ENCODE data around the gene TC2N. TPM values are rescaled to one million over a fixed set of nuclear protein-coding genes. Genes with fewer than 3 reads are reported as not detected.

Gene TC2N
- total and polyA plus RNA-seq, 9 of the 15 experiments (the other 6 are each of a cell fraction or from before 2014, with no cell fraction given) = 2.0 to 12.5 (median 7.3) TPM

- no peak for TF ChIP-seq ZNF740 (CRISPR knock-in tag; IDR thresholded peaks at IDR 0.05)
- TF ChIP-seq ZNF740 (tag; IDR thresholded peaks at IDR 0.05) = no peak
- no peak for TF ChIP-seq GATAD2A (IDR thresholded peaks at IDR 0.05)
- TF ChIP-seq NCOA2 (IDR thresholded peaks at IDR 0.05; ENCODE audit: partially characterized antibody in 2 of 2) = no peak
- TF ChIP-seq RREB1 (CRISPR knock-in tag; IDR thresholded peaks at IDR 0.05) = no peak
- no peak for TF ChIP-seq EHMT2 (IDR thresholded peaks at IDR 0.05)
- peak; percentile 42; the same call in 1 of the 2 replicates for TF ChIP-seq ESRRA (IDR thresholded peaks at IDR 0.05; ENCODE audit: borderline replicate concordance, low read depth)
- TF ChIP-seq ZNF277 (CRISPR knock-in tag; IDR thresholded peaks at IDR 0.05; ENCODE audit: borderline replicate concordance) = no peak
- no peak for TF ChIP-seq PBX2 (CRISPR knock-in tag; IDR thresholded peaks at IDR 0.05; ENCODE audit: low read depth)
- TF ChIP-seq PBX2 (tag; conservative IDR thresholded peaks at IDR 0.05; ENCODE audit: low read depth) = peak; percentile 35; the same call in 1 of the 2 replicates
- no peak for TF ChIP-seq STAT5B (CRISPR knock-in tag; IDR thresholded peaks at IDR 0.05)
- TF ChIP-seq NFATC3 (IDR thresholded peaks at IDR 0.05) = no peak
- TF ChIP-seq HMBOX1 (IDR thresholded peaks at IDR 0.05) = no peak
- TF ChIP-seq NEUROD1 (IDR thresholded peaks at IDR 0.05; ENCODE audit: borderline replicate concordance, low read depth, low read length, partially characterized antibody) = no peak
- no peak for TF ChIP-seq KAT8 (IDR thresholded peaks at IDR 0.05; ENCODE audit: low read depth)
These were observed 123.3 kb downstream of the TC2N start (continued) for GRCh38 chr14:91744068-91744480.
